Measurements from ENCODE around the gene SFXN5.

- TF ChIP-seq CREB1 (IDR thresholded peaks at IDR 0.05; ENCODE audit: low read depth) (no peak), MAX (IDR thresholded peaks at IDR 0.05) (no peak)
These were observed 170.1 kb downstream of the SFXN5 start for GRCh38 chr2:72901426-72901825.
